HepG2 (cell line): Measurements from ENCODE around the gene GNG3. TPM values are rescaled to one million over a fixed set of nuclear protein-coding genes. Genes with fewer than 3 reads are reported as not detected.

Experiments used
- BATF2 ChIP-seq: sonication (generic); formaldehyde crosslinking; IDR thresholded peaks from 2 replicates; pipeline ENCODE4 v1.8.0; 2022; ENCODE audit warnings: mild to moderate bottlenecking, missing genetic modification reagents, moderate library complexity
- IKZF4 ChIP-seq: sonication (generic); formaldehyde crosslinking; IDR thresholded peaks from 2 replicates; pipeline ENCODE4 v1.5.1; 2020; ENCODE audit warnings: borderline replicate concordance, mild to moderate bottlenecking, low read depth, missing genetic modification reagents; ENCODE audit errors: not compliant biosample characterization
- ZNF142 ChIP-seq: sonication (generic); formaldehyde crosslinking; IDR thresholded peaks from 2 replicates; pipeline ENCODE4 v1.4.0; 2020; ENCODE audit warnings: missing genetic modification reagents
- polyA plus RNA-seq, 8 experiments: library from polyadenylated mRNA; depleted of rRNA in 3 of 8; stranded (reverse) in 7 of 8; unstranded in 1 of 8; fragments of >200 nt; fragmentation: Illumina TruSeq in 4 of 8; extraction: Trizol in 4 of 8; gene quantifications; 2 replicates each; pipeline versions ENCODE4 v1.2.1 to v1.2.3, GENCODE V29; 2011 to 2016; ENCODE audit warnings: low read depth in 4 of 8, missing spikeins in 1 of 8, mixed read lengths in 1 of 8; ENCODE audit not compliant: insufficient read depth in 1 of 8
- total RNA-seq, 5 experiments: library from RNA; depleted of rRNA; stranded (reverse); fragments of >200 nt; fragmentation: Illumina TruSeq; extraction: Trizol; gene quantifications; 2 replicates each; pipeline ENCODE4 v1.2.3, GENCODE V29; 2016; ENCODE audit warnings: low read depth in 1 of 5

The GNG3 gene
- total and polyA plus RNA-seq, 2 of the 13 experiments (the other 11 are each of a cell fraction or from before 2014, with no cell fraction given) = not detected

GRCh38 chr11:62753736-62754603 lies 46.5 kb downstream of the GNG3 start, which contains the start of gene ZBTB3 (continued):
- TF ChIP-seq ZNF142 (CRISPR knock-in tag) = peak; percentile 23; the same call in 1 of the 2 replicates
- peak; percentile 61 for TF ChIP-seq IKZF4
- no peak for TF ChIP-seq BATF2 (CRISPR knock-in tag)
- TF ChIP-seq, all 625 proteins: peak for 132
